K562 (cell line): Measurements from ENCODE around the gene DNAJC8. TPM values are rescaled to one million over a fixed set of nuclear protein-coding genes. Genes with fewer than 3 reads are reported as not detected.

Experiments
- ATAC-seq: fragments of 200-7000 bp; cut with Tn5 transposase; 3 replicates; pipeline ENCODE4 v1.9.1; 2020; ENCODE audit warnings: moderate library complexity
- BruUV-seq: library from RNA; stranded (reverse); fragments of 400-500 nt; replicated peaks from 2 replicates; lab custom pipeline; 2021; lab: Mats Ljungman, UMichigan
- CTCF ChIA-PET: fragments of 300-600 bp; formaldehyde crosslinking; extraction: SDS; loops from one replicate; lab custom pipeline; 2021; ENCODE audit warnings: low intra/inter-chr PET ratio; lab: Yijun Ruan, JAX
- POLR2A ChIA-PET: fragments of 300-600, 350-650 bp; sonication (Branson Sonifier 250); formaldehyde crosslinking; extraction: SDS; loops from one replicate; lab custom pipeline; 2021; ENCODE audit warnings: antibody characterized with exemption, inconsistent platforms; lab: Yijun Ruan, JAX
- DNase-seq, 4 experiments: peaks; one replicate each; pipeline versions ENCODE4 v3.0.0 to v3.0.0-alpha.2; 2011 to 2018; ENCODE audit warnings: low spot score in 3 of 4, mixed read lengths in 3 of 4; ENCODE audit errors: extremely low read depth in 1 of 4
- FAIRE-seq: peaks from 2 replicates; lab custom pipeline; 2011; peaks lifted over from hg19 to GRCh38; lab: Jason Lieb, UNC
- H2AFZ ChIP-seq: 2 replicates; pipeline ENCODE4 v1.6.0; 2011; ENCODE audit warnings: low read depth, low read length, control low read depth, inconsistent platforms
- H3K27ac ChIP-seq: fragments of 200-600 bp; 3 replicates; pipeline ENCODE4 v1.8.0; 2011; ENCODE audit warnings: low read depth, mild to moderate bottlenecking, control low read depth, inconsistent platforms, low read length, moderate library complexity, mixed read lengths; ENCODE audit errors: extremely low read depth
- H3K27me3 ChIP-seq, 2 experiments: fragments of 300-600 bp in 1 of 2; 2 replicates in 1 of 2; 3 replicates in 1 of 2; pipeline versions ENCODE4 v1.6.0 to v1.8.0; 2011; ENCODE audit warnings: inconsistent platforms in 2 of 2, low read length in 2 of 2, mild to moderate bottlenecking in 1 of 2, mixed read lengths in 1 of 2, moderate library complexity in 1 of 2; ENCODE audit not compliant: control insufficient read depth in 2 of 2, insufficient read depth in 2 of 2
- H3K36me3 ChIP-seq: fragments of 300-600 bp; 3 replicates; pipeline ENCODE4 v1.8.0; 2011; ENCODE audit warnings: mild to moderate bottlenecking, low read length, inconsistent platforms; ENCODE audit not compliant: control insufficient read depth, insufficient read depth
- H3K4me1 ChIP-seq, 2 experiments: fragments of 200-600 bp in 1 of 2; replicated peaks in 1 of 2; 2 replicates in 1 of 2; 3 replicates in 1 of 2; pipeline versions ENCODE4 v1.5.1 to v1.8.0; 2011; ENCODE audit warnings: inconsistent platforms in 2 of 2, low read length in 2 of 2, mild to moderate bottlenecking in 1 of 2, mixed read lengths in 1 of 2, moderate library complexity in 1 of 2; ENCODE audit not compliant: control insufficient read depth in 2 of 2, insufficient read depth in 2 of 2
- H3K4me2 ChIP-seq: 2 replicates; pipeline ENCODE4 v1.6.1; 2011; ENCODE audit warnings: low read length, control low read depth, inconsistent platforms, mixed read lengths; ENCODE audit not compliant: insufficient read depth
- H3K4me3 ChIP-seq: fragments of 200-600 bp; sonication (generic), shearing (Covaris generic); 2 replicates; pipeline ENCODE4 v1.5.1; 2016; ENCODE audit warnings: control low read depth, inconsistent platforms
- H3K79me2 ChIP-seq: fragments of 200-600 bp; 3 replicates; pipeline ENCODE4 v1.8.0; 2011; ENCODE audit warnings: low read length, inconsistent platforms; ENCODE audit not compliant: control insufficient read depth, insufficient read depth
- H3K9ac ChIP-seq, 2 experiments: 2 replicates each; pipeline versions ENCODE4 v1.6.0 to v1.6.1; 2011; ENCODE audit warnings: low read depth in 2 of 2, low read length in 2 of 2, control low read depth in 1 of 2, inconsistent platforms in 1 of 2, mild to moderate bottlenecking in 1 of 2, mixed read lengths in 1 of 2; ENCODE audit not compliant: insufficient read depth in 1 of 2
- H3K9me1 ChIP-seq: one replicate; pipeline ENCODE4 v1.6.0; 2011; ENCODE audit warnings: inconsistent platforms, mild to moderate bottlenecking, low read length, moderate library complexity; ENCODE audit not compliant: control insufficient read depth, insufficient read depth
- H3K9me3 ChIP-seq: replicated peaks from 2 replicates; pipeline ENCODE4 v1.5.1; 2011; ENCODE audit warnings: low read depth, low read length, inconsistent platforms; ENCODE audit not compliant: control insufficient read depth, insufficient read depth
- H4K20me1 ChIP-seq: replicated peaks from 2 replicates; pipeline ENCODE4 v1.6.1; 2011; ENCODE audit warnings: low read length, inconsistent platforms, mixed read lengths; ENCODE audit not compliant: control insufficient read depth, insufficient read depth
- AFF4 ChIP-seq: sonication (generic); formaldehyde crosslinking; IDR thresholded peaks from 2 replicates; pipeline ENCODE4 v1.8.0; 2023; ENCODE audit warnings: mild to moderate bottlenecking, missing genetic modification reagents
- BMI1 ChIP-seq: fragments of 150-350 bp; IDR thresholded peaks from 2 replicates; pipeline ENCODE4 v1.6.1; 2014; ENCODE audit warnings: low read length
- E2F3 ChIP-seq: fragments of 250-450 bp; sonication (Bioruptor Pico); IDR thresholded peaks from 2 replicates; pipeline ENCODE4 v1.4.0; 2020; ENCODE audit warnings: mild to moderate bottlenecking
- ETV6 ChIP-seq, 3 experiments: fragments of 150-350 bp in 1 of 3; sonication (generic) in 1 of 3; formaldehyde crosslinking in 1 of 3; IDR thresholded peaks; 2 replicates each; pipeline versions ENCODE4 v1.6.1 to v1.8.0; 2014 to 2022; ENCODE audit warnings: borderline replicate concordance in 2 of 3, low read depth in 2 of 3, antibody characterized with exemption in 1 of 3, low read length in 1 of 3, mild to moderate bottlenecking in 1 of 3, missing genetic modification reagents in 1 of 3
- GATAD2B ChIP-seq: fragments of 450-650 bp; IDR thresholded peaks from 2 replicates; pipeline ENCODE4 v1.6.1; 2017; ENCODE audit warnings: mild to moderate bottlenecking, borderline replicate concordance
- GTF3C2 ChIP-seq: IDR thresholded peaks from 3 replicates; pipeline ENCODE4 v1.6.1; 2011; ENCODE audit warnings: borderline replicate concordance, mild to moderate bottlenecking, moderate library complexity; ENCODE audit not compliant: insufficient read length; ENCODE audit errors: extremely low read depth
- HEY1 ChIP-seq: fragments of 250-450 bp; sonication (Bioruptor Pico); IDR thresholded peaks from 2 replicates; pipeline ENCODE4 v1.5.0; 2020; ENCODE audit warnings: mild to moderate bottlenecking, moderate library complexity, borderline replicate concordance
- NBN ChIP-seq: fragments of 450-650 bp; IDR thresholded peaks from 2 replicates; pipeline ENCODE4 v1.6.1; 2016; ENCODE audit warnings: low read depth, mild to moderate bottlenecking
- YBX1 ChIP-seq: fragments of 450-650 bp; IDR thresholded peaks from 2 replicates; pipeline ENCODE4 v1.7.1; 2016; ENCODE audit warnings: mild to moderate bottlenecking
- ZHX1 ChIP-seq: fragments of 150-350 bp; conservative IDR thresholded peaks from 2 replicates; pipeline ENCODE4 v1.6.1; 2014; ENCODE audit warnings: low read length
- ZNF165 ChIP-seq: fragments of 250-450 bp; sonication (Bioruptor Pico); IDR thresholded peaks from 2 replicates; pipeline ENCODE4 v1.4.0; 2020; ENCODE audit warnings: borderline replicate concordance
- WGBS: fragments of 100-300 bp; shearing (Covaris generic); methylation state at CpG from one replicate; pipeline ENCODE4 v1.1.6; 2016; ENCODE audit warnings: low coverage, mixed read lengths; ENCODE audit not compliant: insufficient coverage; ENCODE audit errors: missing lambda C conversion rate; 5-methylcytosine and 5-hydroxymethylcytosine counted together
- in situ Hi-C: fragments of 300-500 bp; cut with MboI; formaldehyde crosslinking; loops from 4 replicates; pipeline ENCODE4 v1.15.0; 2018; ENCODE audit warnings: inconsistent platforms, mixed read lengths
- intact Hi-C: fragments of 100-400 bp; cut with micrococcal nuclease; formaldehyde crosslinking; loops from 2 replicates; pipeline ENCODE4 v1.14.2; 2022
- polyA plus RNA-seq, 8 experiments: library from polyadenylated mRNA; depleted of rRNA in 4 of 8; stranded (reverse) in 5 of 8; unstranded in 3 of 8; fragments of >200 nt; fragmentation: Nextera tagmentation in 2 of 8; fragmentation: Illumina TruSeq in 1 of 8; extraction: Ambion mirVana in 2 of 8; extraction: Trizol in 1 of 8; gene quantifications; 2 replicates each; pipeline versions ENCODE4 v1.2.1 to v1.2.3, GENCODE V29; 2011 to 2014; ENCODE audit warnings: inconsistent platforms in 1 of 8, missing spikeins in 1 of 8
- total RNA-seq, 7 experiments: library from RNA; depleted of rRNA in 6 of 7; stranded (reverse); fragments of >200 nt in 6 of 7; fragmentation: Illumina TruSeq in 2 of 7; extraction: Trizol in 2 of 7; gene quantifications; 2 replicates each; pipeline versions ENCODE4 v1.2.1 to v1.2.3, GENCODE V29; 2011 to 2021; ENCODE audit warnings: low replicate concordance in 1 of 7

The DNAJC8 gene
- total and polyA plus RNA-seq, 9 of the 15 experiments (the other 6 are each of a cell fraction or from before 2014, with no cell fraction given): 143 to 508 (median 209) TPM

- Histone ChIP-seq H4K20me1 (peaks cover 8% of the 10 kb centered on the region), H3K4me2 (no peak overlapping the region), H3K36me3 (peaks cover 58% of the 10 kb centered on the region), H2AFZ (no peak overlapping the region), H3K9me3 (no peaks in the 10 kb centered on the region), H3K4me1 (peaks cover 11 to 12% of the 10 kb centered on the region in 2 experiments; a peak in 4 of 5 replicates), H3K27ac (no peak overlapping the region), H3K4me3 (no peak overlapping the region), H3K27me3 (no peaks in the 10 kb centered on the region), H3K9me1 (peaks cover 5% of the 10 kb centered on the region), H3K79me2 (no peaks in the 10 kb centered on the region), H3K9ac (peak overlapping the region in 1 of 2 experiments; percentile 71; a peak in 1 of 4 replicates)
- no peak for FAIRE-seq
- in situ Hi-C loops: no loop called here
- ATAC-seq: no peak
- CTCF ChIA-PET: no interaction called here
- no peak for TF ChIP-seq GATAD2B
- TF ChIP-seq BMI1: no peak
- TF ChIP-seq HEY1 (CRISPR knock-in tag): no peak
- TF ChIP-seq E2F3 (CRISPR knock-in tag): no peak
- TF ChIP-seq ETV6 (IDR thresholded peaks at IDR 0.05; ENCODE audit: borderline replicate concordance in 1 of 2, low read depth in 2 of 2, low read length in 1 of 2): no peak
- TF ChIP-seq ETV6 (CRISPR knock-in tag; IDR thresholded peaks at IDR 0.05; ENCODE audit: borderline replicate concordance): no peak
- no peak for TF ChIP-seq ZNF165 (CRISPR knock-in tag)
- no peak for TF ChIP-seq ZHX1
- TF ChIP-seq YBX1: no peak
- TF ChIP-seq AFF4: no peak
- TF ChIP-seq NBN: no peak
- no peak for TF ChIP-seq GTF3C2
- no peak for DNase-seq
- WGBS: 91% methylated on average over 4 of the region's 5 CpGs
- intact Hi-C loops: no loop called here
- BruUV-seq: no TSS peak
- POLR2A ChIA-PET: interaction anchor here (0.5 to 22.4 kb wide), 8 partner anchors 13 to 90 kb away, joined by 3 to 547 read pairs (median 4); partner anchors contain the start of genes MED18 and SESN2
These were observed 48.1 kb upstream of the DNAJC8 start for GRCh38 chr1:28280977-28281381.
